SK-N-SH treated with all-trans-retinoic acid at 6 μM for 48 hours (cell line): Measurements from ENCODE around the gene LCE3C.

Source experiments
- ARNTL ChIP-seq: fragments of 450-650 bp; formaldehyde crosslinking; IDR thresholded peaks from 2 replicates; pipeline ENCODE4 v1.5.0; 2020; ENCODE audit warnings: low read depth, mild to moderate bottlenecking, moderate library complexity, borderline replicate concordance
- CSDC2 ChIP-seq: fragments of 250-450 bp; sonication (Bioruptor Pico); IDR thresholded peaks from 2 replicates; pipeline ENCODE4 v1.5.0; 2020; ENCODE audit warnings: mild to moderate bottlenecking, moderate library complexity
- PPARA ChIP-seq: fragments of 250-450 bp; sonication (Bioruptor Pico); IDR thresholded peaks from 2 replicates; pipeline ENCODE4 v1.5.0; 2020; ENCODE audit warnings: mild to moderate bottlenecking, borderline replicate concordance
- ZFP30 ChIP-seq: fragments of 450-650 bp; formaldehyde crosslinking; IDR thresholded peaks from 2 replicates; pipeline ENCODE4 v1.5.0; 2022; ENCODE audit warnings: mild to moderate bottlenecking, moderate library complexity
- TF ChIP-seq, protein P1 (sequence below): fragments of 250-450 bp; sonication (Bioruptor Pico); IDR thresholded peaks from 2 replicates; pipeline ENCODE4 v1.8.0; 2020; ENCODE audit warnings: mild to moderate bottlenecking, moderate library complexity, borderline replicate concordance

DNA sequence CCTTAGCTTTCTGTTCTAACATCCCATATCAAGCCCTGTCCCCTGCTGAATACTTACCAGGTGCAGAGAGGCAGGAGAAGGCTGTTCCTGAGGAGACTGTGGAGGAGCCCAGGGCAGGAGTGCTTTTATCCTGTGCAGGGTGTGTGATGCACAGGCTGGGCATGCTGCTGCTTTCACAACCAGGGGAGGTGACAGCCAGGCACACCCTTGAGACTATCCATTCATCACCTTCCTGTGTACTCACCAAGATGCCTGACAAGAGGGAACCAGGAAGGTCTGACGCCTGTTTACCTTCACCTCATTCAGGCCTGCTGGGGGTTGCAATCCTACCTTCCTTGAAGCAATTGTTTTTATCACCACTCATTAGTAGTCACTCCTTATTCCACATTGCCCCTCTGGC, 33.4 kb upstream of the LCE3C start, which contains the start of gene LCE3E:
- no peak for TF ChIP-seq PPARA (CRISPR knock-in tag)
- TF ChIP-seq, protein P1, sequence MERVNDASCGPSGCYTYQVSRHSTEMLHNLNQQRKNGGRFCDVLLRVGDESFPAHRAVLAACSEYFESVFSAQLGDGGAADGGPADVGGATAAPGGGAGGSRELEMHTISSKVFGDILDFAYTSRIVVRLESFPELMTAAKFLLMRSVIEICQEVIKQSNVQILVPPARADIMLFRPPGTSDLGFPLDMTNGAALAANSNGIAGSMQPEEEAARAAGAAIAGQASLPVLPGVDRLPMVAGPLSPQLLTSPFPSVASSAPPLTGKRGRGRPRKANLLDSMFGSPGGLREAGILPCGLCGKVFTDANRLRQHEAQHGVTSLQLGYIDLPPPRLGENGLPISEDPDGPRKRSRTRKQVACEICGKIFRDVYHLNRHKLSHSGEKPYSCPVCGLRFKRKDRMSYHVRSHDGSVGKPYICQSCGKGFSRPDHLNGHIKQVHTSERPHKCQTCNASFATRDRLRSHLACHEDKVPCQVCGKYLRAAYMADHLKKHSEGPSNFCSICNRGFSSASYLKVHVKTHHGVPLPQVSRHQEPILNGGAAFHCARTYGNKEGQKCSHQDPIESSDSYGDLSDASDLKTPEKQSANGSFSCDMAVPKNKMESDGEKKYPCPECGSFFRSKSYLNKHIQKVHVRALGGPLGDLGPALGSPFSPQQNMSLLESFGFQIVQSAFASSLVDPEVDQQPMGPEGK: no peak
- TF ChIP-seq ZFP30 (CRISPR knock-in tag): no peak
- no peak for TF ChIP-seq ARNTL (CRISPR knock-in tag)
- no peak for TF ChIP-seq CSDC2 (CRISPR knock-in tag)
